IPS-20b (cell line): ENCODE data around the gene TRIM68.

Experiments
- H3K27ac ChIP-seq: one replicate; pipeline ENCODE4 v1.5.1; 2013; ENCODE audit warnings: low read length
- H3K27me3 ChIP-seq: 2 replicates; pipeline ENCODE4 v1.6.1; 2013; ENCODE audit warnings: mild to moderate bottlenecking, low read length, inconsistent platforms; ENCODE audit not compliant: insufficient read depth
- H3K36me3 ChIP-seq: 2 replicates; pipeline ENCODE4 v1.6.1; 2013; ENCODE audit warnings: low read depth, mild to moderate bottlenecking, inconsistent platforms, low read length, moderate library complexity; ENCODE audit not compliant: insufficient read depth
- H3K4me1 ChIP-seq: 2 replicates; pipeline ENCODE4 v1.6.1; 2013; ENCODE audit warnings: mild to moderate bottlenecking, control low read depth, inconsistent platforms, low read length, moderate library complexity; ENCODE audit not compliant: insufficient read depth
- H3K4me3 ChIP-seq: 2 replicates; pipeline ENCODE4 v1.5.1; 2013; ENCODE audit warnings: mild to moderate bottlenecking, low read length, inconsistent platforms
- H3K9ac ChIP-seq: 2 replicates; pipeline ENCODE4 v1.6.1; 2013; ENCODE audit warnings: low read depth, mild to moderate bottlenecking, inconsistent platforms, low read length, moderate library complexity
- H3K9me3 ChIP-seq: 2 replicates; pipeline ENCODE4 v1.6.1; 2013; ENCODE audit warnings: mild to moderate bottlenecking, low read depth, low read length, inconsistent platforms; ENCODE audit not compliant: insufficient read depth

Gene TRIM68, protein sequence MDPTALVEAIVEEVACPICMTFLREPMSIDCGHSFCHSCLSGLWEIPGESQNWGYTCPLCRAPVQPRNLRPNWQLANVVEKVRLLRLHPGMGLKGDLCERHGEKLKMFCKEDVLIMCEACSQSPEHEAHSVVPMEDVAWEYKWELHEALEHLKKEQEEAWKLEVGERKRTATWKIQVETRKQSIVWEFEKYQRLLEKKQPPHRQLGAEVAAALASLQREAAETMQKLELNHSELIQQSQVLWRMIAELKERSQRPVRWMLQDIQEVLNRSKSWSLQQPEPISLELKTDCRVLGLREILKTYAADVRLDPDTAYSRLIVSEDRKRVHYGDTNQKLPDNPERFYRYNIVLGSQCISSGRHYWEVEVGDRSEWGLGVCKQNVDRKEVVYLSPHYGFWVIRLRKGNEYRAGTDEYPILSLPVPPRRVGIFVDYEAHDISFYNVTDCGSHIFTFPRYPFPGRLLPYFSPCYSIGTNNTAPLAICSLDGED

DNA sequence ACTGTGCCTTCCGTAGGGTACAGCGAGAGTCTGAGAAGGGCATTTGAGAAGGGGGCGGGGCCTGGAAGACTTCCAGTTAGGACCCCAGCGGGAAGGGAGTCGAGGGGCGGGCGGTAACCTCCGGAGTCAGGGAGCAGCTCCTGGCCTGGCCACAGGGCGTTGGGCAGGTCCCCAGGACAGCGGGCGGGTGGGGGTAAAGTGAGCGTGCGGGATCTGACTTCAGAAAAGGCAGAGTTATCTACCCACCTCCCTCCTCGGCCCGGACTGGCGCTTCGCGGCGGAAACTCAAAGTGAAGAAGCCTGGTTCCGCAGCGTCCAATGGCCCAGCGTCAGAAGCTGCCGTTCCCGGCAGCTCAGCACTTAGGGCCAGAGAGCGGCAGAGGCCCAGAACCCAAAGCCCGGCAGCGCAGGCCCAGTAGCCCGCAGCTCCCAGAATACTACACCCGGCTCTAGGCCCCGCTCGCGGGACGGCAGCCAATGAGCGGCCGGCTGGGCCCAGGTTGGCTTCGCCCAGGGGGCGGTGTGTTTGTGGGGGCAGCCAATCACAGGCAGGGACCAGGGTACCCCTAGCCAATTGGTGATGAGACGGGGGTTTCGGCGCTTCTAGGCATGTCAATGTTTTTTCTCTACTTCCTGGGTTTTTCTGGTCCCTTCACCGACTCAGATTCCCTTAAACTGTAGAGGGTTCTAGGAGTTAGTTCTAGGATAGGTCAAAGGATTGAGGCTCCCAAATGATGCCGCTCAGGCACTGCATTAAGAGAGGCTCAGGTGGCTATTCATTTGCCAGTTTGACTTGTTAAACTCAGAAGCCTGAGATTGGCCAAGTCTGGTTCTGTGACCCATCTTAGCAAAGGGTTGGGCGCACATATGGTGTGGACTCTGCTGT lies at the start of gene TRIM68:
Gene TRIM68, minus strand, starts transcription at position 451 of the 886 bp plus-strand sequence. CDS start 2,727 bp downstream, outside the sequence.
- no peaks in the 10 kb centered on the region for H3K27me3 ChIP-seq
- H3K4me1 ChIP-seq, result no peaks in the 10 kb centered on the region
- H3K4me3 ChIP-seq, result peak within 1 kb of the TSS; percentile 74
- H3K36me3 ChIP-seq, result no peaks in the 10 kb centered on the region
- no peaks in the 10 kb centered on the region for H3K9me3 ChIP-seq
- H3K27ac ChIP-seq, result no peak within 1 kb of the TSS
- peak within 1 kb of the TSS; percentile 84; the same call in 1 of the 2 replicates for H3K9ac ChIP-seq

DNA sequence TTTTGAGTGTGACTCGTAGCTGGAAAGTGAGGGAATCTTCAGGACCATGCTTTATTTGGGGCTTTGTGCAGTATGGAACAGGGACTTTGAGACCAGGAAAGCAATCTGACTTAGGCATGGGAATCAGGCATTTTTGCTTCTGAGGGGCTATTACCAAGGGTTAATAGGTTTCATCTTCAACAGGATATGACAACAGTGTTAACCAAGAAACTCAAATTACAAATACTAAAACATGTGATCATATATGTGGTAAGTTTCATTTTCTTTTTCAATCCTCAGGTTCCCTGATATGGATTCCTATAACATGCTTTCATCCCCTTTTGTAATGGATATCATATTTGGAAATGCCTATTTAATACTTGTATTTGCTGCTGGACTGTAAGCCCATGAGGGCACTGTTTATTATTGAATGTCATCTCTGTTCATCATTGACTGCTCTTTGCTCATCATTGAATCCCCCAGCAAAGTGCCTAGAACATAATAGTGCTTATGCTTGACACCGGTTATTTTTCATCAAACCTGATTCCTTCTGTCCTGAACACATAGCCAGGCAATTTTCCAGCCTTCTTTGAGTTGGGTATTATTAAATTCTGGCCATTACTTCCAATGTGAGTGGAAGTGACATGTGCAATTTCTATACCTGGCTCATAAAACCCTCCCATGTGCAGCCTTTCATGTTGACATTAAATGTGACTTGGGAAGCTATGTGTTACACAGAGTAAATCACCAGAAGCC lies 46.8 kb upstream of the TRIM68 start:
- no peak overlapping the region for H3K4me3 ChIP-seq
- no peaks in the 10 kb centered on the region for H3K36me3 ChIP-seq
- no peak overlapping the region for H3K9ac ChIP-seq
- no peaks in the 10 kb centered on the region for H3K27me3 ChIP-seq
- no peaks in the 10 kb centered on the region; the same call in 1 of the 2 replicates for H3K4me1 ChIP-seq
- no peaks in the 10 kb centered on the region for H3K9me3 ChIP-seq
- H3K27ac ChIP-seq, result no peak overlapping the region

DNA sequence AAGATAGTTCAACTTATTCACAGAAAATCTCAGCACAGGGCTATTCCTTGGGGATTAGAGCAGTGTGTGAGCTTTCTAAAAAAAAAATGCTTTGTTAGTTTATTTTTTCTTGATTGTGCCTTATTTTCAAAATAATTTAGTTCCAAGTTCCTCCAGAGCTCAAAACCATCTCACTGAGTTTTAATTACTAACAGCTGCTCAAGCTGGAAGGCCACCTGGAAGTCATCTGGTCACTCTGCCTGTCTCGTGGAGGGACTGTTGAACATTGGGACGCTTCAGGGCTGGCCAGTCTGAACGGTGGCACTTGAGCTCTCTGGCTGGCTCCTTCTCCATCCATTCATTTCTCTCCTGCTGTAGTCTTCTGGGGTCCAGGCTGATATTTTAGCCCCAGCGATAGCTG lies 39.7 kb upstream of the TRIM68 start:
- Histone ChIP-seq H3K27ac (no peak overlapping the region), H3K4me3 (no peak overlapping the region), H3K9me3 (no peaks in the 10 kb centered on the region), H3K36me3 (no peaks in the 10 kb centered on the region), H3K9ac (no peak overlapping the region), H3K4me1 (no peaks in the 10 kb centered on the region), H3K27me3 (no peaks in the 10 kb centered on the region)

DNA sequence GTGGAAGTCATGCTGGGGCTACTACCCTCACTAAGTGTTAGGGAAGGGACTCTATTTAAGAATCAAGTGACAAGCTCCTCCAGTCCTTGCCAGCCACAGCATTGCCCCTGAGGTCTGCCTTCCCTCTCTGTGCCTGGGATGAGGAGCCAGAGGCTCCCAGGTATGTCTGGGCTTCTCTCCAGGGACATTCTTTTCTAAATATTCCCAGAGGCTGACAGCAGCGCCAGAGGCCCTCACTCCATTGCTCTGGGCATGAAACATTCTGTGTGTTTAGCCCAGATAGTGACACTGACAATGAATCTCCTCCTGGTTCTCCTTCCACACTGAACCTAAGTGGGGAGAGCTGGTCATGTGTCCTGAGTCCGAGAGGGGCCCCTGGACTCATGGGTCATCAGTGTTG lies 37.9 kb upstream of the TRIM68 start:
- H3K27ac ChIP-seq, result no peak overlapping the region
- no peaks in the 10 kb centered on the region for H3K4me1 ChIP-seq
- no peaks in the 10 kb centered on the region for H3K9me3 ChIP-seq
- no peak overlapping the region for H3K4me3 ChIP-seq
- no peaks in the 10 kb centered on the region for H3K36me3 ChIP-seq
- H3K9ac ChIP-seq, result no peak overlapping the region
- H3K27me3 ChIP-seq, result no peaks in the 10 kb centered on the region

DNA sequence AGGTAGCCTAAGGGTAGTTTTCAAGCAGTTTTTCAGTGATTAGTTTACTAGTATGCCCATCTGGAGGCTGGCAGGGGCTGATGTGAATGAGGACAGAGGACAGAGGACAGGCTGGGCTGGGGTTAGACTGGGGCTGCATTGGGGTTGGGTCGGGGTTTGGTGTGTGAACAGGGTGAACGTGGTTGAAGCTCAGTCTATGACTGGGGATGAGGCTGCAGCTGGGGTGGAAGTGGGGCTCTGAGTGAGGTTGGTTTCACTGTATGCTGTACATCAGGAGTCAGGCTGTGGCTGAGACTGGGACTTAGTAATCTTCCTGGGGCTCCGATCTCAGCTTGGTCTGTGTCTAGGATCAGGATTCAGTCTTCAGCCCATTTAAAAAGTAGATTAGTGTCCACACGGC lies 36.2 kb upstream of the TRIM68 start:
- Histone ChIP-seq H3K4me1 (no peaks in the 10 kb centered on the region), H3K27ac (no peak overlapping the region), H3K9me3 (no peaks in the 10 kb centered on the region), H3K27me3 (no peaks in the 10 kb centered on the region), H3K36me3 (no peaks in the 10 kb centered on the region), H3K4me3 (no peak overlapping the region), H3K9ac (no peak overlapping the region)

DNA sequence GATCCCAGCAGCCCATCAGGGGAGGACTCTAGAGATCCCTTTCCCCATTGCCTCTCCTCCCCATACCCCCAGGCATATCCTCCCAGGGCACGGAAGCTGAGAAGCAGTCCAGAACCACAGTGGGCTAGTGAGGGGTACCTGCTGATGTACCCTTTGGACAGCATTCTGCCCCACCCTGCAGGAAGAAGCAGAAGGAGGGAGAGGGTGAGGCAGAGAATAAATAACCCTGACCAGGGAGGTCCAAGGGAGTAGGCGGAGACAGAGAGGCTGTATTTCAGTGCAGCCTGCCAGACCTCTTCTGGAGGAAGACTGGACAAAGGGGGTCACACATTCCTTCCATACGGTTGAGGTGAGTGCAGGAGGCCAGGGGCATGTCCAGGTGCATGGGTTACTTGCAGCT lies 35.7 kb upstream of the TRIM68 start, which contains the start of gene OR51E1:
Gene OR51E1, plus strand, starts transcription at position 301 of the 400 bp plus-strand sequence. CDS start 8,545 bp downstream, outside the sequence.
- Histone ChIP-seq H3K4me1 (no peaks in the 10 kb centered on the region), H3K9me3 (no peaks in the 10 kb centered on the region), H3K36me3 (no peaks in the 10 kb centered on the region), H3K27ac (no peak within 1 kb of the TSS), H3K4me3 (no peak within 1 kb of the TSS), H3K9ac (no peak within 1 kb of the TSS), H3K27me3 (no peaks in the 10 kb centered on the region)

DNA sequence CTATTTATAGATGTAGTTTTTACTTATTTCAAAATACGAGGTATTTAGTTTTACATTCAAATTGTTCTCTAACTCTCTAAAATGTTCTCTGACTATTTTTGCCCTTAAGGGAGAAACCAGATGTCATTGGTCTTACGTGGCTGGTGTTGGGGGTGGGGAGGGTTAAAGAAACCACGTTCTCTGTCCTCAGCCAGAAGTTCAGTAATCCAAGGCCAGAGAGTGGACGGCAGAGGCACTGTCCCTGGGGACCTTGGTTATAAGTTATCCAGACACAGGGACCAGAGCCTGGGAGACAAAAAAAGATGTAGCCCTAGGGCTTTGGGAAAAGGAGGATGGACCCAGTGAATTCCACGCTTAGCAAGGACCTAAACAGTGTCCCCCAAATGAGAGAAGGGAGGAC lies 35.0 kb upstream of the TRIM68 start:
- Histone ChIP-seq H3K4me3 (no peak overlapping the region), H3K9ac (no peak overlapping the region), H3K4me1 (no peaks in the 10 kb centered on the region), H3K27me3 (peaks cover 3% of the 10 kb centered on the region), H3K36me3 (no peaks in the 10 kb centered on the region), H3K27ac (no peak overlapping the region), H3K9me3 (no peaks in the 10 kb centered on the region)

DNA sequence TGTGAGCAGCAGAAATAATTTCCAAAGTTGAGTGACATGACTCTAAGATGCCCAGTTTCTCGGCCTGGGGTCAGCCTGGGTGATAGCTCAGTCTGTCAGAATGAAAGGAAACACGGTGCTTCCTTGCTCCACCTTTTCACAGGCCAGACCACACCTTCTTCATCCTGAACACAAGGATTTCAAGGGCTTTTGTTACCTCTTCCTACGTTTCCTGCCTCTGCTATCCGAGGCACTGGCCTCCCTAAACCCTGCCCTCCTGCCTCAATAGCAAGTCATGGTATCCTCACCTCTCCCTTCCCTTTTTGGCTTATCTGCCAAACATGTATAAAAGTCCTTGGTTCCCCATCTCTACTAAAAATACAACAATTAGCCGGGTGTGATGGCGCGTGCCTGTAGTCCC lies 34.0 kb upstream of the TRIM68 start:
- Histone ChIP-seq H3K9ac (no peak overlapping the region), H3K27me3 (peaks cover 13% of the 10 kb centered on the region), H3K4me1 (no peaks in the 10 kb centered on the region; the same call in 1 of the 2 replicates), H3K9me3 (no peaks in the 10 kb centered on the region), H3K36me3 (no peaks in the 10 kb centered on the region), H3K27ac (no peak overlapping the region), H3K4me3 (no peak overlapping the region)

DNA sequence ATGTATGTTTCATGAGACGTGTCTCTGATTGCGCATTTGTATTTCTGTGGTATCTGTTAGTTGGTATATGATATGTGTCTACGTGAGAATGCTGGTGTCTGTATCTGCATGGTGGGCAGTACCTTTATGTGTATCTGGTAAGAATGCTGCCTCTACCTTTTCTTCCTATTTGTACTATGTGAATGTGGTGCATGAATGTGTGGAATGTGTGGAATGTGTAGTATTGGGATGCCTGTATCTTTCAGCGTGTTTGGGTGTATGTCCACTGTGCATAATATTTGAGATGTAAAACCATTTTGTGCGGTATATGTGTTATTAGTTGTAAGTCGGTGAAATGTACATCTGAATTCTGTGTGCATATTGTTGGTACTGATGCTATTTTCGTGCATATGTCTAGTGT lies 33.5 kb upstream of the TRIM68 start:
- no peak overlapping the region for H3K4me3 ChIP-seq
- H3K27ac ChIP-seq, result no peak overlapping the region
- no peaks in the 10 kb centered on the region; the same call in 1 of the 2 replicates for H3K4me1 ChIP-seq
- no peaks in the 10 kb centered on the region for H3K9me3 ChIP-seq
- H3K9ac ChIP-seq, result no peak overlapping the region
- peaks cover 14% of the 10 kb centered on the region for H3K27me3 ChIP-seq
- no peaks in the 10 kb centered on the region for H3K36me3 ChIP-seq

DNA sequence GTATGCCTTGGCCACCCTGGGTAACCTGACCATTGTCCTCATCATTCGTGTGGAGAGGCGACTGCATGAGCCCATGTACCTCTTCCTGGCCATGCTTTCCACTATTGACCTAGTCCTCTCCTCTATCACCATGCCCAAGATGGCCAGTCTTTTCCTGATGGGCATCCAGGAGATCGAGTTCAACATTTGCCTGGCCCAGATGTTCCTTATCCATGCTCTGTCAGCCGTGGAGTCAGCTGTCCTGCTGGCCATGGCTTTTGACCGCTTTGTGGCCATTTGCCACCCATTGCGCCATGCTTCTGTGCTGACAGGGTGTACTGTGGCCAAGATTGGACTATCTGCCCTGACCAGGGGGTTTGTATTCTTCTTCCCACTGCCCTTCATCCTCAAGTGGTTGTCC lies 31.9 kb upstream of the TRIM68 start:
- Histone ChIP-seq H3K4me1 (no peaks in the 10 kb centered on the region; the same call in 1 of the 2 replicates), H3K36me3 (no peaks in the 10 kb centered on the region), H3K27ac (no peak overlapping the region), H3K9me3 (no peaks in the 10 kb centered on the region), H3K4me3 (no peak overlapping the region), H3K9ac (no peak overlapping the region), H3K27me3 (peaks cover 14% of the 10 kb centered on the region)

DNA sequence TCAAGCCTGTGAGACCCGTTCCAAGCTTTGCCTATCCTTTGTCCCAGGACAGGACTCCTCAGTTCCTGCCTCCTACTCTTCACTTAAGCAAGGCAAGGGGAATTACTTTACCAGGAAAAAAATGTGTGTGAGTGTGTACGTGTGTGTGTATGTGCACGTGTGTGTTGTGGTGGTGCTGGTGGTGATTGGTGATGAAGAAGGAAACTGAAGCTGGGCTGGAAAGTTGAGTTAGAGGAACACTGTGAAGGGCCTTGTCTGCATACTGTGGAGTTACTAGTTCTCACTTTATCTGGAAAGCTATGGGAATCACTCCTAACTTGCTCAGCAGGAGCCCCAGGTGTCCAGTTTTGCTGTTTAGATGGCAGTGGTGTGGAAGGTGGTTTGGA lies 29.6 kb upstream of the TRIM68 start:
- no peaks in the 10 kb centered on the region for H3K36me3 ChIP-seq
- no peak overlapping the region for H3K27ac ChIP-seq
- H3K4me1 ChIP-seq, result no peaks in the 10 kb centered on the region; the same call in 1 of the 2 replicates

More for the DNA sequence above, 29.6 kb upstream of the TRIM68 start:
- Histone ChIP-seq H3K9me3 (no peaks in the 10 kb centered on the region), H3K9ac (no peak overlapping the region), H3K27me3 (peaks cover 14% of the 10 kb centered on the region), H3K4me3 (no peak overlapping the region)
